Thyroid gland (tissue), 4 donors: Measurements from ENCODE around the gene SWSAP1. TPM values are rescaled to one million over a fixed set of nuclear protein-coding genes. Genes with fewer than 3 reads are reported as not detected.
"Not testable (repeated sequence)": the region's sequence is repeated elsewhere in the genome, so short reads cannot be mapped to it uniquely, and the experiment has no call there.

Experiments used
- DNase-seq, 2 donors: peaks; one replicate each; pipeline ENCODE4 v3.0.0-alpha.2; 2019
- H3K27ac ChIP-seq, 3 donors: fragments of 200-600 bp; sonication (generic); 1 replicate in 2 of 3; 2 replicates in 1 of 3; pipeline ENCODE4 v1.5.1; 2016 to 2019; ENCODE audit warnings: mild to moderate bottlenecking in 1 of 3, moderate library complexity in 1 of 3
- H3K27me3 ChIP-seq: fragments of 200-600 bp; sonication (generic); one replicate; pipeline ENCODE4 v1.5.1; 2019
- H3K36me3 ChIP-seq, 2 donors: fragments of 200-600 bp; sonication (generic); one replicate each; pipeline ENCODE4 v1.5.1; 2016 to 2019
- H3K4me1 ChIP-seq, 2 donors: fragments of 200-600 bp; sonication (generic); one replicate each; pipeline ENCODE4 v1.5.1; 2017 to 2019
- H3K4me3 ChIP-seq, 3 donors: fragments of 200-600 bp; sonication (generic); replicated peaks in 1 of 3; 1 replicate in 2 of 3; 2 replicates in 1 of 3; pipeline ENCODE4 v1.5.1; 2016; ENCODE audit warnings: mild to moderate bottlenecking in 1 of 3
- H3K9me3 ChIP-seq: fragments of 200-600 bp; sonication (generic); one replicate; pipeline ENCODE4 v1.5.1; 2017
- POLR2A ChIP-seq, 2 donors: fragments of 450-650 bp; IDR thresholded peaks; one replicate each; pipeline ENCODE4 v1.6.1; 2017; ENCODE audit warnings: antibody characterized with exemption in 2 of 2, mild to moderate bottlenecking in 2 of 2, moderate library complexity in 1 of 2
- WGBS, 2 donors: methylation state at CpG; one replicate each; pipeline ENCODE4 v1.1.5; 2017; 5-methylcytosine and 5-hydroxymethylcytosine counted together
- intact Hi-C: fragments of 100-400 bp; cut with DNase I; formaldehyde crosslinking; loops from one replicate; pipeline ENCODE4 v1.15.1; 2023
- total RNA-seq, 4 donors: library from RNA; depleted of rRNA; stranded (reverse); fragments of >200 nt; gene quantifications; one replicate each; pipeline ENCODE4 v1.2.3, GENCODE V29; 2016
- TF ChIP-seq, protein P1 (sequence below), 6 experiments: fragments of 200-600 bp in 3 of 6; fragments of 450-650 bp in 3 of 6; sonication (generic) in 3 of 6; IDR thresholded peaks; one replicate each; pipeline ENCODE4 v1.5.1; 2016 to 2019; ENCODE audit warnings: antibody characterized with exemption in 6 of 6, mild to moderate bottlenecking in 2 of 6, inconsistent platforms in 1 of 6, moderate library complexity in 1 of 6

Gene SWSAP1
- total RNA-seq, 4 donors from 2014 or later: 2.3 to 4.3 (median 3.4) TPM

GRCh38 chr19:11401808-11402543, 27.5 kb downstream of the SWSAP1 start:
- intact Hi-C loops: no loop called here
- no peak for DNase-seq
- 85 to 90% methylated on average over 9 of the region's 9 CpGs for WGBS, 2 donors

GRCh38 chr19:11404588-11405222, 30.2 kb downstream of the SWSAP1 start:
- no peaks in the 10 kb centered on the region for H3K4me1 ChIP-seq
- intact Hi-C loops: no loop called here
- no peak overlapping the region for H3K27ac ChIP-seq
- peaks cover 35 to 44% of the 10 kb centered on the region in 2 donors for H3K36me3 ChIP-seq
- TF ChIP-seq POLR2A (IDR thresholded peaks at IDR 0.05): no peak
- TF ChIP-seq, protein P1, sequence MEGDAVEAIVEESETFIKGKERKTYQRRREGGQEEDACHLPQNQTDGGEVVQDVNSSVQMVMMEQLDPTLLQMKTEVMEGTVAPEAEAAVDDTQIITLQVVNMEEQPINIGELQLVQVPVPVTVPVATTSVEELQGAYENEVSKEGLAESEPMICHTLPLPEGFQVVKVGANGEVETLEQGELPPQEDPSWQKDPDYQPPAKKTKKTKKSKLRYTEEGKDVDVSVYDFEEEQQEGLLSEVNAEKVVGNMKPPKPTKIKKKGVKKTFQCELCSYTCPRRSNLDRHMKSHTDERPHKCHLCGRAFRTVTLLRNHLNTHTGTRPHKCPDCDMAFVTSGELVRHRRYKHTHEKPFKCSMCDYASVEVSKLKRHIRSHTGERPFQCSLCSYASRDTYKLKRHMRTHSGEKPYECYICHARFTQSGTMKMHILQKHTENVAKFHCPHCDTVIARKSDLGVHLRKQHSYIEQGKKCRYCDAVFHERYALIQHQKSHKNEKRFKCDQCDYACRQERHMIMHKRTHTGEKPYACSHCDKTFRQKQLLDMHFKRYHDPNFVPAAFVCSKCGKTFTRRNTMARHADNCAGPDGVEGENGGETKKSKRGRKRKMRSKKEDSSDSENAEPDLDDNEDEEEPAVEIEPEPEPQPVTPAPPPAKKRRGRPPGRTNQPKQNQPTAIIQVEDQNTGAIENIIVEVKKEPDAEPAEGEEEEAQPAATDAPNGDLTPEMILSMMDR (IDR thresholded peaks at IDR 0.05): no peak
- 75 to 76% methylated on average over 9 of the region's 9 CpGs for WGBS, 2 donors
- no peaks in the 10 kb centered on the region for H3K27me3 ChIP-seq
- H3K9me3 ChIP-seq: no peaks in the 10 kb centered on the region
- no peak for DNase-seq
- H3K4me3 ChIP-seq: no peak overlapping the region

More at GRCh38 chr19:11401808-11402543, 27.5 kb downstream of the SWSAP1 start:
- peaks cover 40 to 47% of the 10 kb centered on the region in 2 donors for H3K36me3 ChIP-seq
- no peaks in the 10 kb centered on the region for H3K4me1 ChIP-seq
- H3K27ac ChIP-seq: no peak overlapping the region
- H3K27me3 ChIP-seq: no peaks in the 10 kb centered on the region
- no peaks in the 10 kb centered on the region for H3K9me3 ChIP-seq
- no peak overlapping the region for H3K4me3 ChIP-seq
- TF ChIP-seq, protein P1 (IDR thresholded peaks at IDR 0.05): no peak
- TF ChIP-seq POLR2A (IDR thresholded peaks at IDR 0.05): no peak

DNA sequence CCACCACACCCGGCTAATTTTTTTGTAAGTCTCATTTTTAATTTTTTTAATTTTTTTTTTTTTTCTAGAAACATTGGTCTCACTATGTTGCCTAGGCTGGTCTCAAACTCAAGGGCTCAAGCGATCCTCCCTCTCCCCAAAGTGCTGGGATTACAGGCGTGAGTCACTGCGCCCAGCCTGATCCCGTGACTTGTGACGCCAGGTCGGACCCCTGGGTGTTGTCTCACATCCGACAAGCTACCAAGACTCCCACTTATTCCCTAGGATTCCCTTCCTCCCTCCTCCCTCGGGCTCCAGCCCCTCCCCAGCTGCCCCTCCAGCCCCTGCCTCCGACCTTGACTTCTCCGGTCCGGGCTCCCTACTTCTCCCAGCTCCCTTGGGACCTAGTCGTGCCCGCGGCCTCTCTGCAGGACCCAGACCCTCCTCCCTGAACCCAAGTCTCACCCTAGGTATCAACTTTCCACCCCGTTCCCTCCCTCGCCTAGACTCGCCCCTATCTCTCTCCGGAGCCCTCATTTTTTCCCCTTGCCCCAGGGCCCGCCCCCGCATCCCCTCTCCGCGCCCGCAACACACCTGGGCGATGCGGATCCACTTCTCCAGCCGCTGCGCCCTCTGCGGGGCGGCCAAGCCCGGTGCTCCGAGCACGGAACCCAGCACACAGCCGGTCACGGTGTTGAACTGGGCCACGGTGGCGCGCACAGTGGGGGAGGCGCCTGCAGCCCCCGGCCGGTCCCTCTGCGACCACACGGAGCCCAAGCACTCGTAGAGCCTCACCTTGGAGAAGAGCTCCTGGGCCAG, 31.6 kb downstream of the SWSAP1 start:
- WGBS, 2 donors: 79 to 83% methylated on average over 33 to 37 of the region's 44 CpGs
- no peaks in the 10 kb centered on the region for H3K4me1 ChIP-seq
- intact Hi-C loops: no loop called here
- TF ChIP-seq, protein P1 (IDR thresholded peaks at IDR 0.05): no peak
- no peak for TF ChIP-seq POLR2A (IDR thresholded peaks at IDR 0.05)
- no peaks in the 10 kb centered on the region for H3K9me3 ChIP-seq
- no peak overlapping the region for H3K27ac ChIP-seq
- no peak overlapping the region for H3K4me3 ChIP-seq
- no peak for DNase-seq
- H3K27me3 ChIP-seq: no peaks in the 10 kb centered on the region
- H3K36me3 ChIP-seq: peaks cover 28 to 37% of the 10 kb centered on the region in 2 donors

DNA sequence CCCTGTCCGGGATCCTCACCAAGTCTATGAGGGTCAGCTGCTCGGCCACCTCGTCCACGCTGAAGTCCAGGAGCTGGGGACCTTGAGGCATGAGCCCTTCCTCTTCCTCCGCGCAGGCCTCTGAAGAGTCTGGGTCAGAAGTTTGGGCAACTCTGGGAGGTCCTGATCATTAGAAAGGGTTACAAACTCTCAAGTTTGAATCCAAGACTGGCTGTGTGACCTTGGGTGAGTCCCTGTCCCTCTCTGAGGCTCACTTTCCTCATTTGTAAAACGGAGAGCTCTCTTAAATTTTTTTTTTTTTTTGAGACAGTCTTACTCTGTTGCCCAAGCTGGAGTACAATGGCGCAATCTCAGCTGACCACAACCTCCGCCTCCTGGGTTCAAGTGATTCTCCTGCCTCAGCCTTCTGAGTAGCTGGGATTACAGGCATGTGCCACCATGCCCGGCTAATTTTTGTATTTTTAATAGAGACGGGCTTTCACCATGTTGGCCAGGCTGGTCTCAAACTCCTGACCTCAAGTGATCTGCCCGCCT, 32.3 kb downstream of the SWSAP1 start:
- intact Hi-C loops, H3K9me3 ChIP-seq, DNase-seq, H3K4me1 ChIP-seq, H3K27me3 ChIP-seq, H3K4me3 ChIP-seq, H3K27ac ChIP-seq: not testable (repeated sequence)
- WGBS, 2 donors: 89 to 91% methylated on average over 11 to 12 of the region's 12 CpGs
- peaks cover 26 to 33% of the 10 kb centered on the region in 2 donors for H3K36me3 ChIP-seq

DNA sequence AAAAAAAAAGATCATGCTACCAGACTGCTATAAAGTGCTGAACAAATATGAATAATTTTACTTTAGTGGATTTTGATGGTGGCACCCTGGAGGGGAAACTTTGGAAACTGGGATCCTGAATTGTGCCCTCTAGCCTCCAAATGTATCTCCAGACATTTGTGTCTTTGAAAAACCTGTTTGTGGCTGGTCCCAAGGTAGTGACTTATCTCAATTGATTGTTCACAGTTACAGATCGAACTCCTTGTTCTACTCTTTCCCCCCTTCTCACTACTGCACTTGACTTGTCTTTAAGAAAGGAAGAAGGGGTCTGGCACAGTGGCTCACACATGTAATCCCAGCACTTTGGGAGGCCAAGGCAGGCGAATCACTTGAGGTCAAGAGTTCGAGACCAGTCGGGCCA, 34.1 kb downstream of the SWSAP1 start:
- Histone ChIP-seq H3K4me1 (no peaks in the 10 kb centered on the region), H3K9me3 (no peaks in the 10 kb centered on the region), H3K27ac (no peak overlapping the region), H3K27me3 (no peaks in the 10 kb centered on the region), H3K36me3 (peaks cover 16 to 23% of the 10 kb centered on the region in 2 donors), H3K4me3 (no peak overlapping the region)
- TF ChIP-seq, protein P1 (IDR thresholded peaks at IDR 0.05): no peak
- TF ChIP-seq POLR2A (IDR thresholded peaks at IDR 0.05): no peak
- DNase-seq: no peak
- 88 to 93% methylated on average over 4 of the region's 4 CpGs for WGBS, 2 donors
- intact Hi-C loops: no loop called here
